ENCODE data around the gene HPCA.
"Not testable (repeated sequence)": the region's sequence is repeated elsewhere in the genome, so short reads cannot be mapped to it uniquely, and the experiment has no call there.

The HPCA gene

GRCh38 chr1:32903991-32904785 lies 17.9 kb downstream of the HPCA start:
- DNase-seq = no peak

DNA sequence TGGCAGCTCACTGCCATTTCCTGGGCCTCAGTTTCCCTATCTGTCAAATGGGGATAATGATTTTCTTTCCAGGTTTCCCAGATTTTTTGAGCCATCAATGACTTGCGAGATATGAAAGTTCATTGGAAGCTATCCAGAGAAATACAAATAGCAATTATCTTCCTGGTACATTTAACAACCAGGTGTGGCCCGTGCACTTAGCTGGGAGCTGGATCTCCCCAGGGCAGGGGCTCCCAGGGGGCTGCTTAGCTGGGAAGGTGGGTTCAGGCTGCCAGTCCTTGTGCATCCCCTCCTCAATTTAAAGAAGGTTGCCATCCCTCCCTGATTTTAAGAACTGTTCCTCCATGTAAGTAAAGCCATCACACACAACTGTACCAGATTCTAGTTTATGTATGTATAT lies 18.5 kb downstream of the HPCA start:
- DNase-seq = no peak

DNA sequence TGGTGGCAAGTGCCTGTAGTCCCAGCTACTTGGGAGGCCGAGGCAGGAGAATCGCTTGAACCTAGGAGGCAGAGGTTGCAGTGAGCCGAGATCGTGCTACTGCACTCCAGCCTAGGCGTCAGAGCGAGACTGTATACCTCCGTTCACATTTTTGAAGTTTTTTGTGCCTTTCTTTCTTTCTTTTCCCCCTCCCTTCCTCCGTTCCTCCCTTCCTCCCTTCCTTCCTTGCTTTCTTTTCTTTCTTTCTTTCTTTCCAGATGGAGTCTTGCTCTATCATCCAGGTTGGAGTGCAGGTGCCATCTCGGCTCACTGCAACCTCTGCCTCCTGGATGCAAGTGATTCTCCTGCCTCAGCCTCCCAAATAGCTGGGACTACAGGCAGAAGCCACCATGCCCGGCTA lies 19.3 kb downstream of the HPCA start:
- not testable (repeated sequence) for DNase-seq

DNA sequence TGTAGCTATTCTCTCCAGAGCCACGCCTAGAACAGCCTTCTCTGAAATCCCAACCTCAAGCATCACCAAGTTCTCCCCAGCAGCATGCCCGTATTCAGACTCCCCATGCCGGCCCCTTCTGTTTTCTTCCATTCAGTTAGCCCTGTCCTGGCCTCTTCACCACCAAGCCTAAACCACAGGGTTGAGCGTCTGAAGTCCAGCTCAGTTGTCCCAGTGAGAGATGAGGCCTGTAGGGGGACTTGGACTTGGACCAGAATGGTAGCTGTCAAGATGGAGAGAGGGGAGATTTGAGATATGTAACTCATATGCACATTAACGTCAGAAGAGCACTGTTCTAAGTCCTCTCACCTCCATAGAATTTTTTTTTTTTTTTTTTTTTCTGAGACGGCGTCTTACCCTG lies 20.4 kb downstream of the HPCA start:
- DNase-seq = no peak

GRCh38 chr1:32907435-32907834 lies 21.1 kb downstream of the HPCA start:
- DNase-seq = no peak

DNA sequence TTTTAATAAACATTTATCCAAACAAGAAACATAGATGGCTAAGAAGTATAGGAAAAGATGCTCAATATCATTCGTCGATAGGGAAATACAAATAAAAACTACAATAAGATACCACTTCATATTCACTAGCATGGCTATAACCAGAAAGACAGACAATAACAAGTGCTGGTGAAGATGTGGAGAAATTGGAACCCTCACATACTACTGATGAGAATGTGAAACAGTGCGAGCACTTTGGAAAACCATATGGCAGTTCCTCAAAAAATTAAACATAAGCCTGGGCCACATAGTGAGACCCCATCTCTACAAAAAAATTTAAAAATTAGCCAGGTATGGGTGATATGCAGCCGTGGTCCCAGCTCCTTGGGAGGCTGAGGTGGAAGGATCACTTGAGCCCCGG lies 24.0 kb downstream of the HPCA start:
- DNase-seq = no peak

GRCh38 chr1:32915766-32916706 lies 29.7 kb downstream of the HPCA start:
- DNase-seq = no peak

- DNase-seq = no peak
Observed at GRCh38 chr1:32917521-32917920, 31.2 kb downstream of the HPCA start.

- no peak for DNase-seq
Observed at GRCh38 chr1:32918179-32918578, 31.9 kb downstream of the HPCA start.

- DNase-seq = no peak
Observed at GRCh38 chr1:32919811-32920733, 33.8 kb downstream of the HPCA start.

GRCh38 chr1:32920833-32921232 lies 34.5 kb downstream of the HPCA start:
- no peak for DNase-seq

DNA sequence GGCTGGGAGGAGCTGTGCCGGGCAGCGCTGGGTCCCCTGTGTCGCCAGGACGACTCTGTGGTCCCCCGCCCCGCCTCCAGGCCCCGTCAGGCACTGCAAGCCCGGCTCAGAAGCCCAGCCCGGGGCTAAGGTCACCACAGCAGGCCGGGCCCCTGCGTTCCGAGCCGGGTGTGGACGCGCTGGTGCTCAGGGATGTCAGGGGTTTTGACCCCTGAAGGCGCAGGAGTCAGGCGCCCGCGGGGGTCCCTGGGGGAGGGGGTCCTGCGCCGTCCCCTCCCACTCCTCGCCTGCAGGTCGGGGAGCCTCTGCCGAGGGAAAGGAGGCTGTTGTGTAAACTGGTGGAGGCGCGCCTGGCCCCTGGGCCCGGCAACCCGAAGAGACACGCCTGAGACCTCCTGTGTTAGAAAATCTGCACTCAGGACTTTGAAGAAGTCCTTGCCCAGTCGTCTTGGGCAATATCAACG lies 38.6 kb downstream of the HPCA start:
- no peak for DNase-seq

- no peak for DNase-seq
Observed at GRCh38 chr1:32925403-32926162, 39.3 kb downstream of the HPCA start.

DNA sequence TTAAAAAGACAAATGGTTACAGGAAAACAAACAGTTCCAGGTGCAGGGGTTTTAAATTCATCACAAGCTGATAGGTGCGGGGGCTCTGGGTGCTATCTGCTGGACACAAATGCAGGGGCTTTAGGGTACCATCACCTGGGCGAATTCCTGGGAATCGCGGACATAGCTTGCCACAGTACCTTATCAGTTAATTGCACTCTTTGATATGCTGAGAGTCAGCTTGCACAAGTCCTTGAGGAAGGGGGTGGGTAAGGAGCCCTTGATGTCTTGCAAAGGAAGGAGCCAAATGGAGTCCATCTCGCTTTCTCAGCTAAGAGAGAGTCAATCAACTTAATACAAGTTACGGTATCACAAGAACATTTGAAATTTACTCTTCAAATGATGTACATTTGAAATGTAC lies 40.3 kb downstream of the HPCA start:
- no peak for DNase-seq

GRCh38 chr1:32927441-32927840 lies 41.1 kb downstream of the HPCA start:
- no peak for DNase-seq

DNA sequence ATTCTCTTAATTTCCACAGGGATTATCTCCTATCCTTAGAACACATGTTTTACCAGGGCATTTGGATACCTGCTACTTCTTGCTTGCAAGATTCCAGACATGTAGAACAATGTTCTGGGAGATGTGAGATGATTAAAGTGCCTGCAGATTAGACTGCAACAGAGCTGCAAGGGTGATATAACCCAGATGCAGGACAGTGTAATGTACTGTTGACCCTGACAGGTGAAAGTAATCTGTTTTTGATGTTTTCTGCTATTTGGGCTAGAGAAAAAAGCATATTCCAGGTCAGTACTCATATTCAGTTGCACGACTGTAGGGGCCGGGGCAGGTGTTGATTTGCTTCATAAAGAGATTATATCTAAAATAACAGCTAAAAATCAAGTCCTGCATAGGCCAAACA lies 42.0 kb downstream of the HPCA start:
- DNase-seq = no peak

- DNase-seq = no peak
Observed at GRCh38 chr1:32928715-32929114, 42.4 kb downstream of the HPCA start.

DNA sequence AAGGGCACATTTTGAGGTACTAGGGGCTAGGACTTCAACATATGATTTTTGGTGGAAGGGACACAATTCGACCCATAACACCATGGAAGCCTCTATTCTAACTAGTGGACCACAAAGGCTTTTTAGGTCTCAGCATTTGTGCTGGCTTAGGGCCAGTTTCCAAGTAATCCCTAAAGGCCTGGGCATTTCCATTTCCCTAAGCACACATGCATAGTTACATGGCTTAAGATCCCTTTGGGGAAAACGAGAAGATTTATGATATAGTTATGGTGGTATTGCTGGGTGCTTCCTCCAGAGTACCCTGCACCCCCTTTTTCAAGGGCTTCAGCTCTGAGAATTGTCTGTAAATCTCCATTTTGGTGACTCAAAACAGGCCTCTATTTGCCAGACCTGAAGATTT lies 43.1 kb downstream of the HPCA start:
- no peak for DNase-seq

DNA sequence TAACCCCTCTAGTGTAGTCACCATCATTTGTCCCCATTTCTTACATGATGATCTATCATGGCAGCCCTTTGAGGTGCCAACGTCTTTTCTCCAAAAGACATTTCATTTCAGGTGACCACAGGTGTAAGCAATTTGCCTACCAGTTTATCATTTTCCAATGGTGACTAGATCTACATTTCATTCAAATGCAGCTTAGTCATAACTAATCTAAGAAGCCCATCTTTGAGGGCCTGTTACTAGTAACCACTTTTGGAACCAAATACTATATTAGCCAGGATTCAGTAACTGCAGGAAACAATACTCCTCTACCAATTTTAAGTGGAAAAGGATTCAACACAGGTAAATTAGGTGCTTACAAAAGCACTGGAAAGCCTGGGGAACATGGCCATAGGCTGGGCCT lies 45.5 kb downstream of the HPCA start:
- DNase-seq = no peak

DNA sequence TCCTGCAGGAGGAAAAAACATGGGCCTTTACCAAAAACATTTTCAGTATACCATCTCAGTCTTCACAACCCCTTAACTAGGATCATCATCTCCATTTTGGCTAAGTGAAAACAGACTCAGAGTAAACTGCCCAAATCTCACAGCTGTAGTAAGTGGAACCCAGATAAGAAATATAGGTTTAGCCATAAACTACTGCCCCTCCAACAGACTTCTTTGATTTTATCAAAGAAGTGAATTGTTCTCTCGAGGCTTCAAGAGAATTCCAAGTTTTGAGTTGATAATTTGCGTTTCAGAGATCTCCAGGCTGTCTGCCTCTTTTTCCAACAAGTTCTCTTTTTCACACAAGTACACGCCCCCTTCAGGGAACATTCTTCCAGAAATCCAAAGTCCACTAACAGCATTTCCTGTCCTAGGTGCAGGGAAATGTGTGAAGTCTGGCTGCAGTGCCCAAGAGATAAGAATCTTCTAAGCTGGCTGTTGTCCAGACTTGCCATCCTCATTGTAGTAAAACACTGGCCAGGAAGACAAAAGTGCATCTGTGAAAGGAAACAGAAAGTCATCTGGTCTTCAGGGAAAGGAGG lies 47.5 kb downstream of the HPCA start:
- no peak for DNase-seq

GRCh38 chr1:32934535-32934934 lies 48.2 kb downstream of the HPCA start:
- no peak for DNase-seq

GRCh38 chr1:32937061-32937460 lies 50.8 kb downstream of the HPCA start:
- no peak for DNase-seq
